ENCODE measurements around the gene ARMC9.

The ARMC9 gene

DNA sequence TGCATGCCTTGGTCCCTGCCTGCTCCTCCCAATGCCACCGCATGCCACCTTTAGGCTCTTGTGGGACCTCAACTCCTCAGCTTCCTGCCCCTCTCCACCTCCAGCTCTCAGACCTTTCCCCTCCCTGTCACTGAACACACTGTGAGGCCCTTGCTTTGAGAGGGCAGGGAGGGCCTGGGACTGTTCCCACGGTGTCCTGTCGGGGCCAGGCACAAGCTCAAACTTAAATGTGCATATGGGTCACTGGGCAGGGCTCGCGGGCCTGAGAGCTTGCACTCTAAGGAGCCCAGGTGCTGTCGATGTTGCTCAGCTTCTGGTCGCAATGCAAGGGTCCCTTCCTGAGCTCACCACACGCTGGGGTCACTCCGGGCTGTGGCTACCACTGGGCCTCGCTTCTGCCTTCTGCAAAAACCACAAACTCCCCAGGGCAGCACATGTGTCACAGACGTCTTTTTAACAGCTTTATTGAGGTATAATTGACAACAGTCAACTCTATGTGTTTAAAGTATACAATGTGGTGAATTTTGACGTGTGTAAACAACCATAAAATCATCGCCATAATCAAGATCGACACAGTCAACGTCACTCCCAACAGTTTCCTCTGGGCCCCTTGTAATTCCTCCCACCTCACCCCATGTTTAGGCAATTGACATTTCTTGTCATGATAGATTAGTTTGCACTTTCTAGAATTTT, 185.1 kb downstream of the ARMC9 start:
- ATAC-seq (ENCODE audit: low read depth) = no peak
- Mint-ChIP-seq H3K27me3 (peaks cover 9% of the 10 kb centered on the region), H3K4me3 (no peak overlapping the region), H3K27ac (no peak overlapping the region), H3K4me1 (peaks cover 5% of the 10 kb centered on the region), H3K36me3 (peaks cover 7% of the 10 kb centered on the region), H3K9me3 (peaks cover 7% of the 10 kb centered on the region)
- DNase-seq (ENCODE audit: low spot score in 2 of 2) = no peak

DNA sequence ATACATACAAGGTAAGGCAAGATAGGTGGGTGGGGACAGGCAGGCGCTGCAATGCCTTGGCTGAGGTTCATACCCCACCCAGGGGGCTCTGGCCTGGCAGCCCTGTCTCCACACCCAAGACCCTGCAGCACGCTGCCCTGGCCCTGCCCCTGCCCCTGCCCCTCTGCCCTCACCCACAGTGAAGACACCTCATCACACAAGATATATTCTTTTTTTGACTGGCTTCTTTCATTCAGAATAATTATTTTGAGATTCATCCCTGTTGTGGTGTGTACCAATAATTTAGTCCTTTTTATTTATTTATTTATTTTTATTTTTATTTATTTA, 185.6 kb downstream of the ARMC9 start:
- H3K4me3 Mint-ChIP-seq = no peak overlapping the region
- H3K9me3 Mint-ChIP-seq = peaks cover 7% of the 10 kb centered on the region
- H3K36me3 Mint-ChIP-seq = peaks cover 7% of the 10 kb centered on the region
- H3K27ac Mint-ChIP-seq = no peak overlapping the region
- ATAC-seq (ENCODE audit: low read depth) (no peak), DNase-seq (ENCODE audit: low spot score in 2 of 2) (no peak)
- peaks cover 6% of the 10 kb centered on the region for H3K4me1 Mint-ChIP-seq
- H3K27me3 Mint-ChIP-seq = peaks cover 9% of the 10 kb centered on the region

DNA sequence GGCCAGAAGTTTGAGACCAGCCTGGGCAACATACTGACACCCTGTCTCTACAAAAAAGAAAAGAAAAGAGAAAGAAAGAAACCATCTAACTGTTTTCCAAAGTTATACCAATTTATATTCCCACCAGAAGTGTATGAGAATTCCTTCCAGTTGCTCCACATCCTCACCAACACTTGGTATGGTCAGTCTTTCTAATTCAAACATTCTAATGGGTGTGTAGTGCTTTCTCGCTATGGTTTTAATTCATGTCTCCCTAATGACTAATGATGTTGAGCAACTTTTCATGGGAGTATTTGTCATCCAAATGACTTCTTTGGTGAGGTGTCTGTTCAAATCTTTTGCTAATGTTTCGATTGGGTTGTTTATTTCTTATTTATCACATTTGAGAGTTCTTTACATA, 186.5 kb downstream of the ARMC9 start:
- ATAC-seq (ENCODE audit: low read depth) (no peak), DNase-seq (ENCODE audit: low spot score in 2 of 2) (no peak)
- no peak overlapping the region for H3K27ac Mint-ChIP-seq
- H3K9me3 Mint-ChIP-seq = peaks cover 7% of the 10 kb centered on the region
- peaks cover 8% of the 10 kb centered on the region for H3K36me3 Mint-ChIP-seq
- H3K27me3 Mint-ChIP-seq = peaks cover 8% of the 10 kb centered on the region
- peaks cover 10% of the 10 kb centered on the region for H3K4me1 Mint-ChIP-seq
- H3K4me3 Mint-ChIP-seq = no peak overlapping the region

DNA sequence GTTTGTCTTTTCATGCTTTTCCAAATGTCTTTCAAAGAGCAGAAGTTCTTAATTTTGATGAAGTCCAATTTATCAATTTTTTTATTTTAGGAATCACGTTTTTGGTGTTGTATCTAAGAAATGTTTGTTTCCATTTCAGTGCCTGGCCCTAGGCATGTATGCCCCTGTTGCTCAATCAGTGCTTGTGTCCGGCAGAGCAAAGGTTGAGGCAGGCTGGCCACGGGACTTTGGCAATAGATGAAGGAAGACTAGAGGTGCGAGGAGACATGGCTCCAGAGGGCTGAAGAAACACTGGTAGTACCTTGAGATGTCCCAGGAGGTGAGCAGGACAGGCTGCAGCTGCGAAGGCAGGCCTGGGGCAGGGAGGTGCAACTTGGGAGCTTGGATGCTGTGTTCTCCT, 187.0 kb downstream of the ARMC9 start:
- Mint-ChIP-seq H3K27me3 (peaks cover 8% of the 10 kb centered on the region), H3K36me3 (peaks cover 8% of the 10 kb centered on the region), H3K27ac (no peak overlapping the region), H3K4me3 (no peak overlapping the region), H3K4me1 (peaks cover 10% of the 10 kb centered on the region), H3K9me3 (peaks cover 7% of the 10 kb centered on the region)
- no peak for DNase-seq (ENCODE audit: low spot score in 2 of 2)
- ATAC-seq (ENCODE audit: low read depth) = no peak

DNA sequence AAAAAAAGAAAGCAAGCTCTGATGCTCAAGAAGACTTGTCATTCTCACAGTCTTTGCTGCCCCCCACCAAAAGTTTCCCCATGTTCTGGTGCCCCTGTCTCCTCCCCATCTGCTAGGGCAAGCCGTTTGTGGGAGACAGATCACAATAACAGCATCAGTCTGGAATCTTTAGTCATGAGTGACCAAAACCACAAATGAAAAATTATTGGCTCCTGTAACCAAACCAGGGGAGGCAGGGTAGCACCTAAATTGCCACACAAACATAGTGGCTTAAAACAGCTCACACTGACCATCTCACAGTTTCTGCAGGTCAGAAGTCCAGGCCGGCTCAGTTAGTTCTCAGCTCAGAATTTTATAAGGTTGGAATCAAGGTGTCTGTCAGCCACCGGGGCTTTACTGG, 188.0 kb downstream of the ARMC9 start:
- peaks cover 9% of the 10 kb centered on the region for H3K36me3 Mint-ChIP-seq
- no peak for DNase-seq (ENCODE audit: low spot score in 2 of 2)
- no peak overlapping the region for H3K4me3 Mint-ChIP-seq
- peaks cover 7% of the 10 kb centered on the region for H3K9me3 Mint-ChIP-seq
- no peak overlapping the region for H3K27ac Mint-ChIP-seq
- no peak for ATAC-seq (ENCODE audit: low read depth)
- peaks cover 2% of the 10 kb centered on the region for H3K27me3 Mint-ChIP-seq
- peaks cover 7% of the 10 kb centered on the region for H3K4me1 Mint-ChIP-seq

DNA sequence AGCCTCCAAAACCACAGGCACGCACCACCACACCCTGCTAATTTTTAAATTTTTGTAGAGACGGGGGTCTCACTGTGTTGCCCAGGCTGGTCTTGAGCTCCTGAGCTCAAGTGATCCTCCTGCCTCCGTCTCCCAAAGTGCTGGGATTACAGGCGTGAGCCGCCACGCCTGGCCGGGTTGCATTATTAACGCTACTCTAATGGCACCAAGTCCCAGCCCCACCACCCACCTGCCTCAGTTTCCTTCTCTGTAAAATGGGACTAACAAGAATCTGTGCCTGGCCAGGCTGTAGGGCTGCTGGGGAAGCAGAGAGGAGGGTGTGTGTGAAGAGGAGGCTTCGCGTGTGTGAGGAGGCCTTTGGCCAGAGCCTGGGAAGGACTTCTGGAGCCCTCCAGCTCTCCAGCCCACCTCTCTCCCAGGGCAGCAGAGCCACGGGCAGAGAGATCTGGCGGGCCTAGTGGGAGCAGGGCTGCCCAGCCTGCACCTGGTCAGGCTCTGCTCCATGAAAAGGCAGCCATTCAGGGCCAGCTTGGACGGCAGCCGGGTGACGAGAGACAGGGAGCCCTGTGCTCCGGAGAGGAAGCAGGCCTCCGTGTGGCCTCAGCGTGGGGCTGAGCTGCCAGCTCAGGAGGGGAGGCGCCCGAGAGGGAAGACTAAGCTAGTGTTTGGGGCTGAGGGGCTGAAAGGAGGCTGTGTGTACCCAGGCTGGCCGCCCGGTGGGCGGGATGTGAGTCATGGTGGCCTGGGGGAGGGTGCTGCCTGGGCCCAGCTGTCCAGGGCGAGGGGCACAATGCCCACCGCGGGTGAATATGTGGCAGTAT, 189.7 kb downstream of the ARMC9 start:
- H3K9me3 Mint-ChIP-seq = peaks cover 7% of the 10 kb centered on the region
- DNase-seq (ENCODE audit: low spot score in 2 of 2) (no peak), ATAC-seq (ENCODE audit: low read depth) (no peak)
- peaks cover 22% of the 10 kb centered on the region for H3K4me1 Mint-ChIP-seq
- H3K27me3 Mint-ChIP-seq = no peaks in the 10 kb centered on the region
- H3K27ac Mint-ChIP-seq = no peak overlapping the region
- H3K4me3 Mint-ChIP-seq = no peak overlapping the region
- peaks cover 9% of the 10 kb centered on the region for H3K36me3 Mint-ChIP-seq

DNA sequence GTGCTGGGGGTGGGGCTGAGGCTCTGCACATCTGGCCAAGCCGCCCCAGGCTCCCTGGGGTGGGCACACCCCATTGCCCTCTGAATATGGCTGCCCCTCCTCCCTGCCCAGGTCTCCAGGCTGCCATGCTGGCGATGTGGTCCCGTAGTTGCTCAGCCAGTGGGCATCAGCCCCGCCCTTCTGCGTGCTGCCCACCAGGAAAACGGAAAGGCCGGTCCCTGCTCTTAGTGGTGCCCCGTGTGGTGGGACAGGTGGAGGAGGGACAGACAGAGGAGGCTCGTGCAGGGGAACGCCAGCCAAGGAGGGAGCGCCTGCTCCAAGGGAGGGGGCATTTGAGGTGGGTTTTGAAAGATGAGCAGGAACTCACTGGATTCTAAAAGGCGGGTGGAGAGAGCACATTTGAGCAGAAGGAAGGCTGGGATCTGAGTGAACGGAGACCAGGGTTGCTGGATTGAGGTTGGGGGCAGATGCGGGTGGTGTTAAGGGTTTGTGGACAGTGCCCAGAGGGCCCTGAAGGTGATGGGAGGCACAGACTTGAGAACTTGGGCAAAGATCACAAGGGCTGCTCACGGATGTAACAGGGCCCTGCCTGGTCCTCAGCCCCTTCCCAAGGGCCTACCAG, 190.4 kb downstream of the ARMC9 start:
- ATAC-seq (ENCODE audit: low read depth) = no peak
- Mint-ChIP-seq H3K27ac (no peak overlapping the region), H3K36me3 (peaks cover 9% of the 10 kb centered on the region), H3K4me1 (peaks cover 29% of the 10 kb centered on the region), H3K9me3 (peaks cover 7% of the 10 kb centered on the region), H3K27me3 (no peaks in the 10 kb centered on the region), H3K4me3 (no peak overlapping the region)
- no peak for DNase-seq (ENCODE audit: low spot score in 2 of 2)

DNA sequence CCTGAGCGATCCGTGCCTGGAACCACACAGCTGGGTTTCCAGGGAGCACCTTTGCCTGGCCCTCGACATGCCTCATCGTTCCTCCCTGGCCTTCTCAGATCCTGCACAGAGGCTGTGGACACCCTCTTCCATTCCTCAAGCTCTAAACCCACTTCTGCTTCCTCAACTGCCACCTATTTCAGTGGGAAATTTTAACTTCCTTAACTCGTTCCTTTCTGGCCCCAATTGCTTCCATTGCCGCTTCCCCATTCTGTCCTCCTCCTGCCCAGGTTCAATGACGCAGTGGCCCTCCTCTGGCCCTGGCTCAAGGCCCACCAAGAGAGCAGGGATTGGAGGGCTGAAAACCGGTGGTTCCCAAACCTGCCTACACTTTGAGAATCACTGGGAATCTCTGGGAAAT, 192.2 kb downstream of the ARMC9 start:
- Mint-ChIP-seq H3K36me3 (peaks cover 6% of the 10 kb centered on the region), H3K4me1 (peaks cover 39% of the 10 kb centered on the region), H3K9me3 (peaks cover 3% of the 10 kb centered on the region), H3K27ac (no peak overlapping the region), H3K4me3 (no peak overlapping the region), H3K27me3 (no peaks in the 10 kb centered on the region)
- no peak for DNase-seq (ENCODE audit: low spot score in 2 of 2)
- ATAC-seq (ENCODE audit: low read depth) = no peak

DNA sequence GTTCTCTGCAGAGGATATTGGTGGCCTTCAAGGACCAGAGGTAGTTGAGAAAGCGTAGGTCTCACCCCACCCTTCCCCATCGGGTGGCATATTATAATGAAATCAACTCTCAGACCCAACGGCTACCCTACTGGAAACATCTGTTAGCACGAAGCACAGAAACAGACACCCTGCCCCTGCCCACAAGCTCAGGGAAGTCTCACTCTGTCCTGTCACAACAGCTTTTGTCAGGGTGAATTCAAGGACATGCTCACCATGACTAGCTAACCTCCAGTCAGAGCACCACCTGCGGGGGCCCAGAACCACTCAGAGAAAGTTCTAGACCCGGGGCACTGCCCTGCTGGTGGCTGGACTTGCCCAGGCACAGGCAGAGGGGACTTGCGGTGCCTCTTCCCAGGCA, 193.6 kb downstream of the ARMC9 start:
- ATAC-seq (ENCODE audit: low read depth) (no peak), DNase-seq (ENCODE audit: low spot score in 2 of 2) (no peak)
- Mint-ChIP-seq H3K27me3 (no peaks in the 10 kb centered on the region), H3K9me3 (no peaks in the 10 kb centered on the region), H3K27ac (peak overlapping the region; percentile 100), H3K36me3 (peaks cover 6% of the 10 kb centered on the region), H3K4me1 (peaks cover 46% of the 10 kb centered on the region), H3K4me3 (peak overlapping the region; percentile 18)

DNA sequence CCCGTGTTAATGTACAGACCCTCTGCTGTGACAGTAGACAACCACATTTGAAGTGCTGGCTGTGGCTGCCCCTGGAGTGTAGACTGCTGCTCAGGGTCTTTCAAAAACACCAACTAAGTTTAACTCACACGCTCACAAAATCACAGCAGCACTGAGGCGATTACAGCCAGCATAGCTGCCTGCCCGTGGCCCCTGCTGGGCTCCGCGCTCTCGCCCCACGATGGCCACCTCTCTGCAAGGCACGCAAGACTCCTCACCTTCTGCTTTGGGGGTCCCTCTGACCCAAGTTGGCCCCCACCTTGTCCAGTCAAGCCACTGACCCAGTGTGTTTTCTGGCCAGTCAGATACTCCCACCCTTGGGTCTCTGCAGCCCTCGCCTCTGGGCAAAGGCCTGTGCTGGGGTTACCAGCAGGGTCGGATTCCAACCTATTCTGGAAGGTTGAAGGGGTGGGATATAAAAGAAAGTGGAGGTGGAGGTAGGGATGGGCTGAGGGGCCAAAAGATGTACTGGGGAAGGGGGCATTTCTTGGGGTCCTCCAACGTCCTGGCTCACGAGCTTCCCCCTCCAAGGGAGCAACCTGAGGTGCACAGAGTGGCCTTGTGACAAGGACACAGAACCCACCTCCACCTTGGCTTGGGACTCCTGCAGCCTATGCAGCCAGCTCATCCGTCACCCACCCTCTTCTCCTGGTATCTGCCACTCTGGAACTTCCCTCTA, 194.2 kb downstream of the ARMC9 start:
- Mint-ChIP-seq H3K27ac (peak overlapping the region; percentile 100), H3K4me3 (peak overlapping the region; percentile 97), H3K36me3 (peaks cover 6% of the 10 kb centered on the region), H3K9me3 (no peaks in the 10 kb centered on the region), H3K27me3 (no peaks in the 10 kb centered on the region), H3K4me1 (peaks cover 48% of the 10 kb centered on the region)
- no peak for ATAC-seq (ENCODE audit: low read depth)
- no peak for DNase-seq (ENCODE audit: low spot score in 2 of 2)

DNA sequence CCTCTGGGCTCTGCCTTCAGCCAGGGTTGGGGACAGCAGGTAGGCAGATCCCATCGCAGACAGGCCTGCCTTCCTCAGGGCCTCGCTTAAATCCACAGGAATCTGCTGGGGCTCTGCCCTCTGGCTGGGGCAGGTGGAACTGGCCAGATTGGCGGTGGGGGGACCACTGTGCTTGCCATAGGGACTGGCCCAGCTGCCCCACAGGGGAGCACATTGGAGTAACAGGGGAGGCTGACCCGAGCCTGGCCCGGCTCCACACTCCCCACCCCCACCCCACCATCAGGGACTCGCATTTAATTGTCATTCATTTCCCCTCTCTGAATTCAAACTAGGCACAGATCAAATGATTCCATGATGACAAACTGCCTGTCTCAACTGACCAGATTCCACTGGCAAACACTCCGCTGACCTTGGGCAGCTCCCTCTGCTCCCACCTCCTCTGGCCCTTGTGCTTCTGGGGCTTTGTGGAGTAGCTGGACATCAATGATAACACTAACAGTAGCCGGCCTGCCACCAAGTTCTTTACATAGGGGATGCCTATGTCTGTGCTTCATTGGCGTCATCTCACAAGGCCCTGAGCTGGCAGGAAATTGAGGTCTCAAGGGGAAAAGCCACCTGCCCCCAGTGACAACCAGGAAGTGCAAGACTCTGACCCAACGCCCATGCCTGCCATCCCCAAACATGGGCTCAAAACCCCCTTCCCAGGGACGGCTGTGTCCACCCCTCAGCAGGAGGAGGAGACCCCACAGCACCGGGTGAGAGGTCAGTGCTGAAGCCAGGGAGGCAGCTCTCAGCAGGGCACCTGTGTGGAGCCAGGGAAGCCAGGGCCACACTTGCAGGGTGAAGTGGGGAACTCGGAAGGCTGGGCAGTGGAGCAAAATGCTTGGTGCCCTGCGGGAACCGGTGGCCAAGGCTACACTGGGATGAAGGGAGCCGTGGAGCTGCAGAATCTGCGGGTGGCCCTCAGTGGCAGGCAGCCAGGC, 195.0 kb downstream of the ARMC9 start:
- peaks cover 48% of the 10 kb centered on the region for H3K4me1 Mint-ChIP-seq
- H3K9me3 Mint-ChIP-seq = no peaks in the 10 kb centered on the region
- H3K27me3 Mint-ChIP-seq = no peaks in the 10 kb centered on the region
- peak overlapping the region; percentile 97 for H3K4me3 Mint-ChIP-seq
- peaks cover 6% of the 10 kb centered on the region for H3K36me3 Mint-ChIP-seq
- DNase-seq (ENCODE audit: low spot score in 2 of 2) = peak; percentile 77 to 80
- H3K27ac Mint-ChIP-seq = peak overlapping the region; percentile 100
- peak; percentile 70 for ATAC-seq (ENCODE audit: low read depth)

DNA sequence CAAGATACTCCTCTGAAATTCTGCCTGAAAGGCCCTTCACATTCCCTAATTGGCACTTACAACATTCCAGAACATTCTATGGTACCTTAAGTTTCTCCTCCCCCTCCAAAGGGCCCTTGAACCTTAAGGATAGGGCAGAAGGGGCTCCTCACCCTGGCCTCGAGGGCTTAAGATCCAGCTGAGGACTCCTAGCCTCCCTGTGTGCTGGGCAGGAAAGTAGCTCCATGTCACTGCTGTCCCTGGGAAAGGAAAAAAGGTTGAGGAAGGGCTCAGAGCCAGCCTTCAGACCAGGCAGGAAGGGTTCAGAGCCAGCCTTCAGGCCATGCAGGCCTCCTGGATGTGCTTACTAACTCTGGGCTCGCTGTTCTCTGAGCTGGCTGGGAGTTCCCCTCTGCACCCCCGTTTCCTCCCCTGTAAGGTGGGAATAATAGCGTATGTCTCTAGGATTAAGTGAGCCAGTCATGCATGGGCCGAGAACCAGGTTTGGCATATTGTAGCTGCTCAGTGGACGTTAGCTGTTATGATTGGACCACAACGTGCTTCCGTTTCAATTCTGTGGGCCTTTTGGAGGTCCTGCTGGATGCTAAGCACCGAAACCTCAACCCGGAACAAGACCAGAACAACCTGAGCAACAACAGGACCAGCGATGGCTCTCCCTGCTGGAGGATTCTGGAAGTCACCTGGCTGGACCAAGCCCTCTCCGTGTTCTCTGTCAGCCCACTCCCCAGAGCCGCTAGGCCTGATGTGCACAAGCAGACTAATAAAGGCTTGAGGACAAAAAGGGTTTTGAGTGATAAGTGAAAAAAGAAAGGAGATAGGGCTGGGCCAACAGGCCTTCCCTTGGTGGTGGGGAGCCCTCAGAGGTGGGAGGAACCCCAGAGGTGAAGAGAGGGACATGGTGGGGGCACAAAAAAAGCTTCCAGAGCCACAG, 196.0 kb downstream of the ARMC9 start:
- H3K4me3 Mint-ChIP-seq = peak overlapping the region; percentile 97

More for the DNA sequence above, 196.0 kb downstream of the ARMC9 start:
- Mint-ChIP-seq H3K36me3 (peaks cover 5% of the 10 kb centered on the region), H3K9me3 (no peaks in the 10 kb centered on the region), H3K27ac (peak overlapping the region; percentile 100), H3K4me1 (peaks cover 44% of the 10 kb centered on the region), H3K27me3 (no peaks in the 10 kb centered on the region)
- DNase-seq (ENCODE audit: low spot score in 2 of 2) (peak; percentile 66 to 75), ATAC-seq (ENCODE audit: low read depth) (peak; percentile 66)

Data from memory B cell (primary cell).